ENCODE results near the gene PCDH19. TPM values are rescaled to one million over a fixed set of nuclear protein-coding genes. Genes with fewer than 3 reads are reported as not detected.

PCDH19 gene
- total RNA-seq, 4 donors from 2014 or later, result 2.0 to 5.2 (median 3.4) TPM

- Histone ChIP-seq H3K4me1 (no peaks in the 10 kb centered on the region), H3K36me3 (no peaks in the 10 kb centered on the region), H3K27ac (no peak overlapping the region), H3K4me3 (no peak overlapping the region), H3K27me3 (no peaks in the 10 kb centered on the region), H3K9me3 (no peaks in the 10 kb centered on the region)
- no peak for DNase-seq
- TF ChIP-seq POLR2A (IDR thresholded peaks at IDR 0.05), result no peak
- TF ChIP-seq, protein P1, sequence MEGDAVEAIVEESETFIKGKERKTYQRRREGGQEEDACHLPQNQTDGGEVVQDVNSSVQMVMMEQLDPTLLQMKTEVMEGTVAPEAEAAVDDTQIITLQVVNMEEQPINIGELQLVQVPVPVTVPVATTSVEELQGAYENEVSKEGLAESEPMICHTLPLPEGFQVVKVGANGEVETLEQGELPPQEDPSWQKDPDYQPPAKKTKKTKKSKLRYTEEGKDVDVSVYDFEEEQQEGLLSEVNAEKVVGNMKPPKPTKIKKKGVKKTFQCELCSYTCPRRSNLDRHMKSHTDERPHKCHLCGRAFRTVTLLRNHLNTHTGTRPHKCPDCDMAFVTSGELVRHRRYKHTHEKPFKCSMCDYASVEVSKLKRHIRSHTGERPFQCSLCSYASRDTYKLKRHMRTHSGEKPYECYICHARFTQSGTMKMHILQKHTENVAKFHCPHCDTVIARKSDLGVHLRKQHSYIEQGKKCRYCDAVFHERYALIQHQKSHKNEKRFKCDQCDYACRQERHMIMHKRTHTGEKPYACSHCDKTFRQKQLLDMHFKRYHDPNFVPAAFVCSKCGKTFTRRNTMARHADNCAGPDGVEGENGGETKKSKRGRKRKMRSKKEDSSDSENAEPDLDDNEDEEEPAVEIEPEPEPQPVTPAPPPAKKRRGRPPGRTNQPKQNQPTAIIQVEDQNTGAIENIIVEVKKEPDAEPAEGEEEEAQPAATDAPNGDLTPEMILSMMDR (IDR thresholded peaks at IDR 0.05), result no peak
- intact Hi-C loops (cut with DNase I; ENCODE audit: low total_unique reads), result no loop called here
Observed at GRCh38 chrX:100368167-100368566, 41.9 kb downstream of the PCDH19 start.

- no peaks in the 10 kb centered on the region for H3K9me3 ChIP-seq
- no peak for DNase-seq
- H3K27ac ChIP-seq, result no peak overlapping the region
- no peaks in the 10 kb centered on the region for H3K27me3 ChIP-seq
- H3K36me3 ChIP-seq, result no peaks in the 10 kb centered on the region
- no peak overlapping the region for H3K4me3 ChIP-seq
- intact Hi-C loops (cut with DNase I; ENCODE audit: low total_unique reads), result no loop called here
- no peak for TF ChIP-seq POLR2A (IDR thresholded peaks at IDR 0.05)
- TF ChIP-seq, protein P1 (IDR thresholded peaks at IDR 0.05), result no peak
- no peaks in the 10 kb centered on the region for H3K4me1 ChIP-seq
Observed at GRCh38 chrX:100363896-100364295, 46.2 kb downstream of the PCDH19 start.

DNA sequence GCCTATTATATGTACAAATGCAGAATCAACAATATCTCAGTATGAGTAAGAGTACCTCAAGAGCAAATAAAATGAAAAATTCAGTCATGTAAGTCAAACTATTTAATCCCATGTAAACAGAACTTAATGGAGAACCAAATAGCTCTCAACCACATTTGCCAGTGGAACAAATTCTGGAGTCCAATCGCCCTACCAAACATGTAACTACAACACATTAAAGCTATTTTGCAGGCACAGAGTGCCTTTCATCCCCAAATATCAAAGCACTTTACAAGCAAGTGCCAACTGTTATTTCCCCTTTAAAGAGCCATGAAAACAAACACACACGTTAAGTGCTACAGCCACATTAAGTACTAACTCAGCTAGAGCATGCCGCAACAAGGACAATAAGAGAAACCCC is 51.3 kb downstream of the PCDH19 start:
- H3K4me1 ChIP-seq, result no peaks in the 10 kb centered on the region
- H3K9me3 ChIP-seq, result no peaks in the 10 kb centered on the region
- no peak overlapping the region for H3K27ac ChIP-seq
- intact Hi-C loops (cut with DNase I; ENCODE audit: low total_unique reads), result no loop called here
- no peaks in the 10 kb centered on the region for H3K36me3 ChIP-seq
- DNase-seq, result no peak
- H3K27me3 ChIP-seq, result no peaks in the 10 kb centered on the region
- TF ChIP-seq POLR2A (IDR thresholded peaks at IDR 0.05), result no peak
- TF ChIP-seq, protein P1 (IDR thresholded peaks at IDR 0.05), result no peak
- H3K4me3 ChIP-seq, result no peak overlapping the region

GRCh38 chrX:100356351-100356896 is 53.6 kb downstream of the PCDH19 start:
- DNase-seq, result no peak
- Histone ChIP-seq H3K27ac (no peak overlapping the region), H3K36me3 (no peaks in the 10 kb centered on the region), H3K27me3 (no peaks in the 10 kb centered on the region), H3K4me3 (no peak overlapping the region), H3K9me3 (no peaks in the 10 kb centered on the region), H3K4me1 (no peaks in the 10 kb centered on the region)
- intact Hi-C loops (cut with DNase I; ENCODE audit: low total_unique reads), result no loop called here
- TF ChIP-seq, protein P1 (IDR thresholded peaks at IDR 0.05), result no peak
- no peak for TF ChIP-seq POLR2A (IDR thresholded peaks at IDR 0.05)

- intact Hi-C loops (cut with DNase I; ENCODE audit: low total_unique reads), result no loop called here
- no peaks in the 10 kb centered on the region for H3K27me3 ChIP-seq
- no peak for DNase-seq
- H3K36me3 ChIP-seq, result no peaks in the 10 kb centered on the region
- H3K27ac ChIP-seq, result no peak overlapping the region
- H3K4me3 ChIP-seq, result no peak overlapping the region
- TF ChIP-seq POLR2A (IDR thresholded peaks at IDR 0.05), result no peak
- H3K9me3 ChIP-seq, result no peaks in the 10 kb centered on the region
- H3K4me1 ChIP-seq, result no peaks in the 10 kb centered on the region
Observed at GRCh38 chrX:100355680-100356079, 54.4 kb downstream of the PCDH19 start.

GRCh38 chrX:100353326-100353725 is 56.7 kb downstream of the PCDH19 start:
- TF ChIP-seq, protein P1 (IDR thresholded peaks at IDR 0.05), result no peak
- no peak for TF ChIP-seq POLR2A (IDR thresholded peaks at IDR 0.05)
- Histone ChIP-seq H3K27ac (no peak overlapping the region), H3K4me1 (no peaks in the 10 kb centered on the region), H3K36me3 (no peaks in the 10 kb centered on the region), H3K4me3 (no peak overlapping the region), H3K27me3 (no peaks in the 10 kb centered on the region), H3K9me3 (no peaks in the 10 kb centered on the region)
- no peak for DNase-seq
- intact Hi-C loops (cut with DNase I; ENCODE audit: low total_unique reads), result no loop called here

Data from uterus (tissue), 4 donors.